Loucy (cell line): ENCODE measurements around the gene C19orf67.
"Not testable (repeated sequence)": the region's sequence is repeated elsewhere in the genome, so short reads cannot be mapped to it uniquely, and the experiment has no call there.

Experiments
- H2AFZ ChIP-seq: fragments of 200-600 bp; sonication (generic); 2 replicates; pipeline ENCODE4 v1.6.0; 2016; ENCODE audit warnings: antibody characterized with exemption, mild to moderate bottlenecking, low read length, moderate library complexity
- H3F3A ChIP-seq: fragments of 200-600 bp; 2 replicates; pipeline ENCODE4 v1.6.0; 2016; ENCODE audit warnings: antibody characterized with exemption, low read depth, mild to moderate bottlenecking
- H3K27me3 ChIP-seq: fragments of 200-600 bp; sonication (generic); 2 replicates; pipeline ENCODE4 v1.6.1; 2014; ENCODE audit warnings: low read length, mild to moderate bottlenecking; ENCODE audit not compliant: insufficient read depth, poor library complexity, severe bottlenecking
- H3K36me3 ChIP-seq: fragments of 200-600 bp; sonication (generic); 2 replicates; pipeline ENCODE4 v1.6.1; 2016; ENCODE audit warnings: low read length; ENCODE audit not compliant: insufficient read depth
- H3K4me1 ChIP-seq: fragments of 200-600 bp; sonication (generic); 2 replicates; pipeline ENCODE4 v1.5.1; 2014; ENCODE audit warnings: low read length, mild to moderate bottlenecking; ENCODE audit not compliant: insufficient read depth, poor library complexity, severe bottlenecking
- H3K4me2 ChIP-seq: fragments of 200-600 bp; sonication (generic); 2 replicates; pipeline ENCODE4 v1.6.0; 2014; ENCODE audit warnings: antibody characterized with exemption, low read length, low read depth, mild to moderate bottlenecking; ENCODE audit not compliant: poor library complexity, severe bottlenecking
- H3K4me3 ChIP-seq: fragments of 200-600 bp; sonication (generic); 2 replicates; pipeline ENCODE4 v1.5.1; 2014; ENCODE audit warnings: low read length, mild to moderate bottlenecking, mixed read lengths; ENCODE audit not compliant: poor library complexity, severe bottlenecking
- H3K79me2 ChIP-seq: fragments of 200-600 bp; sonication (generic); 2 replicates; pipeline ENCODE4 v1.6.1; 2014; ENCODE audit warnings: low read length; ENCODE audit not compliant: insufficient read depth
- H3K9ac ChIP-seq: fragments of 200-600 bp; sonication (generic); 2 replicates; pipeline ENCODE4 v1.6.0; 2014; ENCODE audit warnings: mild to moderate bottlenecking, low read depth, low read length, moderate library complexity; ENCODE audit not compliant: poor library complexity, severe bottlenecking
- H3K9me2 ChIP-seq: fragments of 200-600 bp; sonication (generic); replicated peaks from 2 replicates; pipeline ENCODE4 v1.6.1; 2016; ENCODE audit warnings: low read depth, low read length, mixed read lengths
- H3K9me3 ChIP-seq: fragments of 200-600 bp; sonication (generic); 2 replicates; pipeline ENCODE4 v1.6.1; 2014; ENCODE audit warnings: mild to moderate bottlenecking, antibody characterized with exemption, low read length, low read depth; ENCODE audit not compliant: insufficient read depth
- H4K20me1 ChIP-seq: fragments of 200-600 bp; sonication (generic); 2 replicates; pipeline ENCODE4 v1.6.0; 2014; ENCODE audit warnings: antibody characterized with exemption, low read length, mild to moderate bottlenecking; ENCODE audit not compliant: insufficient read depth, poor library complexity, severe bottlenecking
- EZH2phosphoT487 ChIP-seq: fragments of 200-600 bp; IDR thresholded peaks from 2 replicates; pipeline ENCODE4 v1.6.1; 2018; ENCODE audit warnings: antibody characterized with exemption, mild to moderate bottlenecking, moderate library complexity, borderline replicate concordance
- TF ChIP-seq, protein P1 (sequence below): fragments of 200-600 bp; sonication (generic); conservative IDR thresholded peaks from 2 replicates; pipeline ENCODE4 v1.5.1; 2014; ENCODE audit warnings: mild to moderate bottlenecking, antibody characterized with exemption, low read length

The C19orf67 gene

DNA sequence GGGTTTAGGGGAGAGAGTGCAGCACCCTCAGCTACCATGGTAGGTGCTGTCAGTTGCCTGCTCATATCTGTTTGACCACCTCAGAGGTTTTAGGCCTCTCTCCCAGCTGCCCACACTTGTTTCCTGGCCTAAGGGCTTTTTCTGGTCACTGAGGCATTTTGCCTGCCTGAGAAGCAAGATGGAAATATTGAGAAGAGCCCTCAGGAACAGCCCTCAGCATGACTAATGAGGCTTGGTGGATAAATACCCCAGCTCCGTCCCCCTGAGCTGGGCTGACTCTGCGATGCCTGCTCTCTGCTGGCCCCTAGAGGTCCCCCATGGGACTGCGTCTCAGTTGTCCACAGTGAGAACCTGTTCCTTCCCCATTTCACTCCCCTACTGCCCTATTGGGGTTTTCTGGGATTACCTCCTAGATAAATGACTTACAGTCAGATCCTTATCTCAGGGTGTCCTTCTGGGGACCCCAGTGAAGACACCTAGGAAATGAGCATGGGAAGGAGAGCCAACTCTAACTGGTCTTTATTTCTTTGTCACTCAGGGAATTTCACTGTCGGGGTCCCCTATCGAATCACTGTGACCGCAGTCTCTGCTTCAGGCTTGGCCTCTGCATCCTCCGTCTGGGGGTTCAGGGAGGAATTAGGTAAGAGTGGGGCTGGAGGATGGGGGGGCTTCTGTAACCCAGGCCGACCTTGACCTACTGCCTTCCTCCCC lies 37.0 kb downstream of the C19orf67 start:
- Histone ChIP-seq H3K4me2 (no peak overlapping the region), H3F3A (no peaks in the 10 kb centered on the region), H3K9me2 (no peaks in the 10 kb centered on the region), H3K36me3 (peaks cover 6% of the 10 kb centered on the region; the same call in 1 of the 2 replicates), H3K4me3 (no peak overlapping the region), H2AFZ (no peak overlapping the region), H3K9ac (no peak overlapping the region), H3K27me3 (no peaks in the 10 kb centered on the region), H3K4me1 (no peaks in the 10 kb centered on the region), H3K79me2 (no peaks in the 10 kb centered on the region), H3K9me3 (no peaks in the 10 kb centered on the region), H4K20me1 (no peaks in the 10 kb centered on the region)
- TF ChIP-seq, protein P1, sequence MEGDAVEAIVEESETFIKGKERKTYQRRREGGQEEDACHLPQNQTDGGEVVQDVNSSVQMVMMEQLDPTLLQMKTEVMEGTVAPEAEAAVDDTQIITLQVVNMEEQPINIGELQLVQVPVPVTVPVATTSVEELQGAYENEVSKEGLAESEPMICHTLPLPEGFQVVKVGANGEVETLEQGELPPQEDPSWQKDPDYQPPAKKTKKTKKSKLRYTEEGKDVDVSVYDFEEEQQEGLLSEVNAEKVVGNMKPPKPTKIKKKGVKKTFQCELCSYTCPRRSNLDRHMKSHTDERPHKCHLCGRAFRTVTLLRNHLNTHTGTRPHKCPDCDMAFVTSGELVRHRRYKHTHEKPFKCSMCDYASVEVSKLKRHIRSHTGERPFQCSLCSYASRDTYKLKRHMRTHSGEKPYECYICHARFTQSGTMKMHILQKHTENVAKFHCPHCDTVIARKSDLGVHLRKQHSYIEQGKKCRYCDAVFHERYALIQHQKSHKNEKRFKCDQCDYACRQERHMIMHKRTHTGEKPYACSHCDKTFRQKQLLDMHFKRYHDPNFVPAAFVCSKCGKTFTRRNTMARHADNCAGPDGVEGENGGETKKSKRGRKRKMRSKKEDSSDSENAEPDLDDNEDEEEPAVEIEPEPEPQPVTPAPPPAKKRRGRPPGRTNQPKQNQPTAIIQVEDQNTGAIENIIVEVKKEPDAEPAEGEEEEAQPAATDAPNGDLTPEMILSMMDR = peak; percentile 96
- no peak for TF ChIP-seq EZH2phosphoT487

- not testable (repeated sequence) for H2AFZ ChIP-seq, H3F3A ChIP-seq, H3K4me1 ChIP-seq, H3K79me2 ChIP-seq, H3K9ac ChIP-seq, H3K4me2 ChIP-seq, H3K9me3 ChIP-seq, H3K9me2 ChIP-seq, H3K27me3 ChIP-seq, H4K20me1 ChIP-seq, H3K36me3 ChIP-seq, H3K4me3 ChIP-seq
These were observed 37.7 kb downstream of the C19orf67 start for GRCh38 chr19:14047866-14048265.

- H3K9me2 ChIP-seq, H4K20me1 ChIP-seq, H2AFZ ChIP-seq, H3K4me2 ChIP-seq, H3K9ac ChIP-seq, H3K4me3 ChIP-seq, H3K9me3 ChIP-seq, H3F3A ChIP-seq, H3K4me1 ChIP-seq, H3K79me2 ChIP-seq, H3K36me3 ChIP-seq, H3K27me3 ChIP-seq: not testable (repeated sequence)
- TF ChIP-seq, protein P1 = peak; percentile 64
These were observed 42.6 kb downstream of the C19orf67 start for GRCh38 chr19:14042659-14043608.
